BJ (cell line): ENCODE results near the gene NFIA. TPM values are rescaled to one million over a fixed set of nuclear protein-coding genes. Genes with fewer than 3 reads are reported as not detected.

Experiments
- CTCF ChIA-PET: fragments of 350-600 bp; formaldehyde crosslinking; extraction: SDS; loops from one replicate; lab custom pipeline; 2021; ENCODE audit warnings: antibody characterized with exemption, inconsistent platforms; lab: Yijun Ruan, JAX
- POLR2A ChIA-PET: fragments of 300-600 bp; sonication (Branson Sonifier 250); formaldehyde crosslinking; extraction: SDS; loops from one replicate; lab custom pipeline; 2021; ENCODE audit warnings: antibody characterized with exemption; lab: Charles Lee
- DNase-seq: peaks from one replicate; pipeline ENCODE4 v3.0.0-alpha.2; 2011; ENCODE audit warnings: low read depth
- H3K27me3 ChIP-seq: 2 replicates; pipeline ENCODE4 v1.6.0; 2011; ENCODE audit warnings: low read length; ENCODE audit not compliant: control insufficient read depth, insufficient read depth
- H3K36me3 ChIP-seq: 2 replicates; pipeline ENCODE4 v1.5.1; 2011; ENCODE audit warnings: low read length; ENCODE audit not compliant: control insufficient read depth, insufficient read depth
- H3K4me3 ChIP-seq: 2 replicates; pipeline ENCODE4 v1.5.1; 2011; ENCODE audit warnings: low read depth, mild to moderate bottlenecking, control low read depth, low read length
- polyA plus RNA-seq: library from polyadenylated mRNA; depleted of rRNA; stranded (reverse); fragments of >200 nt; gene quantifications from 2 replicates; pipeline ENCODE4 v1.2.3, GENCODE V29; 2011
- TF ChIP-seq, protein P1 (sequence below): IDR thresholded peaks from 2 replicates; pipeline ENCODE4 v1.5.1; 2011; ENCODE audit warnings: low read depth, mild to moderate bottlenecking, control low read depth, inconsistent platforms, low read length, moderate library complexity; ENCODE audit not compliant: insufficient read depth

Gene NFIA
- polyA plus RNA-seq, 1 experiment: 4.5 TPM

GRCh38 chr1:61343734-61344420, 261.5 kb downstream of the NFIA start:
- POLR2A ChIA-PET: no interaction called here
- TF ChIP-seq, protein P1, sequence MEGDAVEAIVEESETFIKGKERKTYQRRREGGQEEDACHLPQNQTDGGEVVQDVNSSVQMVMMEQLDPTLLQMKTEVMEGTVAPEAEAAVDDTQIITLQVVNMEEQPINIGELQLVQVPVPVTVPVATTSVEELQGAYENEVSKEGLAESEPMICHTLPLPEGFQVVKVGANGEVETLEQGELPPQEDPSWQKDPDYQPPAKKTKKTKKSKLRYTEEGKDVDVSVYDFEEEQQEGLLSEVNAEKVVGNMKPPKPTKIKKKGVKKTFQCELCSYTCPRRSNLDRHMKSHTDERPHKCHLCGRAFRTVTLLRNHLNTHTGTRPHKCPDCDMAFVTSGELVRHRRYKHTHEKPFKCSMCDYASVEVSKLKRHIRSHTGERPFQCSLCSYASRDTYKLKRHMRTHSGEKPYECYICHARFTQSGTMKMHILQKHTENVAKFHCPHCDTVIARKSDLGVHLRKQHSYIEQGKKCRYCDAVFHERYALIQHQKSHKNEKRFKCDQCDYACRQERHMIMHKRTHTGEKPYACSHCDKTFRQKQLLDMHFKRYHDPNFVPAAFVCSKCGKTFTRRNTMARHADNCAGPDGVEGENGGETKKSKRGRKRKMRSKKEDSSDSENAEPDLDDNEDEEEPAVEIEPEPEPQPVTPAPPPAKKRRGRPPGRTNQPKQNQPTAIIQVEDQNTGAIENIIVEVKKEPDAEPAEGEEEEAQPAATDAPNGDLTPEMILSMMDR: no peak
- no peak overlapping the region for H3K4me3 ChIP-seq
- H3K36me3 ChIP-seq: no peaks in the 10 kb centered on the region
- no peak for DNase-seq
- peaks cover 2% of the 10 kb centered on the region; the same call in 1 of the 2 replicates for H3K27me3 ChIP-seq
- CTCF ChIA-PET: no interaction called here

DNA sequence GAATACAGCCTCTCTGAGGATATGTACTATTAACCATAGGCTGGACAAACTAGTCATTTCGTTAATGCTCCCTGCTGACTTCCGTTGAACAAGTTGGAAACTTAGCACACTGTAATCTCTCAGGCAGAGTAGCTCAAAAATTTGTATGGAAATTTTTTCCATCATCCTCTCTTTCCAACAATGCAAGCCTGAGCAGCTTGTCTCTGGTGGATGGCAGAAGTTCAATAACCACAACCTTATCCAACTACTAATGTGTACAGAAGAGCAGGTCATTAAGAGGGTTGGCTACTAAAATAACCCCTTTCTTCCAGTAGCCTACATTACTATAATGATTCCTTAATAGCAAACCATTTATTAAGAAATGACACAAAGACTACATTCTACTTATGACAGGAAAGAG, 262.3 kb downstream of the NFIA start:
- no peak overlapping the region for H3K4me3 ChIP-seq
- ChIA-PET POLR2A (no interaction called here), CTCF (no interaction called here)
- TF ChIP-seq, protein P1: no peak
- no peak for DNase-seq
- no peaks in the 10 kb centered on the region for H3K36me3 ChIP-seq
- peaks cover 2% of the 10 kb centered on the region; the same call in 1 of the 2 replicates for H3K27me3 ChIP-seq

- POLR2A ChIA-PET: no interaction called here
- DNase-seq: no peak
- H3K36me3 ChIP-seq: no peaks in the 10 kb centered on the region
- TF ChIP-seq, protein P1: no peak
- no peaks in the 10 kb centered on the region for H3K27me3 ChIP-seq
- H3K4me3 ChIP-seq: no peak overlapping the region
- CTCF ChIA-PET: interaction anchor here (1.5 kb wide), 1 partner anchor 10 kb away, joined by 3 read pairs; no protein-coding TSS in a partner anchor
These were observed 265.8 kb downstream of the NFIA start for GRCh38 chr1:61348025-61348665.

DNA sequence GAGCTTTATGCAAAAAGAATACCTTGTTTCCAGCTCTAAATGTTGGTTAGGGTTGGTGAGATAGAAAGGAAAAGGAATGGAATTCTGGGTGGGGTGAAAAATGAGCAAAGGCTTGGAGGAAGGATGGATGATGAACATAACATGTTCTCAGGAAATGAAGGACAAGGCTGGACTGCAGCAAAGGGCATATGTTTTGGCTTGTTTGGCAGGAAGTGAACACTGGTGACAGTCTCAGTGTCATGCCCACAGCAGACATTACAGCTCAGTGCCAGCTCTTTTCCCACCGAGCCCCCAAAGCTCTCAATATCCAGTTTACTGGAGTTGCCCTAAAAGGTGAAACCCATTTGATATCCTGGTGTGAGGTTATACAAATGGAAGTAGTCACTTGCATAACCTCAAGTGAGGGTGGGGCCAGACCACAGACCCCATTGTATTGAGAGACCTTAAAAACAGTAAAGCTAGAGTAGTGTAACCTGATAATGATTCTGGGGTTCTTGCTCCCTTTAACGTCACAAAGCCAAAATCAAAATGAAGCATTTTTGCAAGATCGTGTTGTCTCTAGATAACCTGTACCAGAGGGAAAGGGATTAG, 270.6 kb downstream of the NFIA start:
- no peaks in the 10 kb centered on the region for H3K27me3 ChIP-seq
- POLR2A ChIA-PET: no interaction called here
- no peak for DNase-seq
- H3K36me3 ChIP-seq: no peaks in the 10 kb centered on the region
- no peak overlapping the region for H3K4me3 ChIP-seq
- TF ChIP-seq, protein P1: no peak
- CTCF ChIA-PET: interaction anchor here (1.7 to 2.6 kb wide), 2 partner anchors 15 to 303 kb away, joined by 6 to 7 read pairs; no protein-coding TSS in a partner anchor

GRCh38 chr1:61353797-61354406, 271.5 kb downstream of the NFIA start:
- no peak for DNase-seq
- ChIA-PET CTCF (interaction anchor here (1.7 to 2.6 kb wide), 2 partner anchors 16 to 304 kb away, joined by 6 to 7 read pairs; no protein-coding TSS in a partner anchor), POLR2A (no interaction called here)
- no peaks in the 10 kb centered on the region for H3K36me3 ChIP-seq
- no peak overlapping the region for H3K4me3 ChIP-seq
- TF ChIP-seq, protein P1: no peak
- H3K27me3 ChIP-seq: no peaks in the 10 kb centered on the region
